ENCODE measurements around the gene LDLRAD3.
"Not testable (repeated sequence)": the region's sequence is repeated elsewhere in the genome, so short reads cannot be mapped to it uniquely, and the experiment has no call there.

LDLRAD3 gene

DNA sequence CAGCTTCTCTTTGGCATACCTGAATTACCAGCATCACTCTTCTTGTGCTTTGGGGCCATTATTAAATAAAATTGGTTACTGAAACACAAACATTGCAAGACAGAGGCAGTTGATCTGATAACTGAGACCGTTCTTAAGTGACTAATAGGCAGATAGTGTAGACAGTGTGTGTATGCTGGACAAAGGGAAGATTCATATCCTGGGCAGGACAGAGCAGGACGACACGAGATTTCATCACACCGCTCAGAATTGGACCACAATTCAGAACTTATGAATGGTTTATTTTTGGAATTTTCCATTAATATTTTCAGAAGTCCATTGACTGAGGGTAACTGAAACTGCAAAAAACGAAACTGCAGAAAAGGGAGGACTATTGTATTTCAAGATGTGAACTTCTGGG lies 68.6 kb downstream of the LDLRAD3 start:
- H3K9me3 ChIP-seq (ENCODE audit: low read length): no peaks in the 10 kb centered on the region
- no peak overlapping the region for H3K4me3 ChIP-seq (ENCODE audit: low read length)
- no peak overlapping the region for H2AFZ ChIP-seq (ENCODE audit: low read depth, low read length)
- H3K27me3 ChIP-seq (ENCODE audit: insufficient read depth, low read length): no peaks in the 10 kb centered on the region
- peaks cover 10% of the 10 kb centered on the region for H3K4me1 ChIP-seq (ENCODE audit: insufficient read depth, low read length)
- no peaks in the 10 kb centered on the region for H3K36me3 ChIP-seq (ENCODE audit: insufficient read depth, low read length)

DNA sequence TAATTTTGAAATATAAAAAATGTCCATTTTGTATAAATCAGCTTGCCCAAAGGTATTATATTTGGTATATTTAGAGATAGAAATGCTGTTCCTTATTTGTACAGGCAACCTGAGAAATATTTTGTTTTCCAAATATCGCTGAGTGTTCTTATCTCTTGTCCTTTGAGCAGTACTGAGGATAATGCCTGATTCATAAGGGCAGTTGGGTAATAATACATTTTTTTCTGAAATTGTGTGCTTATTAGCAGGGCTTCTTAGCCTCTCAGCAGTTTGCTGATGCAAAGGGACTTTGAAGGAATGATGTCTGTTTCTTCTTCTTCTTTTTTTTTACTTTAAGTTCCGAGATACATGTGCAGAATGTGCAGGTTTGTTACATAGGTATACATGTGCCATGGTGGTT lies 69.1 kb downstream of the LDLRAD3 start:
- Histone ChIP-seq H3K4me3 (ENCODE audit: low read length) (no peak overlapping the region), H3K4me1 (ENCODE audit: insufficient read depth, low read length) (peaks cover 10% of the 10 kb centered on the region), H3K36me3 (ENCODE audit: insufficient read depth, low read length) (no peaks in the 10 kb centered on the region), H2AFZ (ENCODE audit: low read depth, low read length) (no peak overlapping the region), H3K9me3 (ENCODE audit: low read length) (no peaks in the 10 kb centered on the region), H3K27me3 (ENCODE audit: insufficient read depth, low read length) (no peaks in the 10 kb centered on the region)

DNA sequence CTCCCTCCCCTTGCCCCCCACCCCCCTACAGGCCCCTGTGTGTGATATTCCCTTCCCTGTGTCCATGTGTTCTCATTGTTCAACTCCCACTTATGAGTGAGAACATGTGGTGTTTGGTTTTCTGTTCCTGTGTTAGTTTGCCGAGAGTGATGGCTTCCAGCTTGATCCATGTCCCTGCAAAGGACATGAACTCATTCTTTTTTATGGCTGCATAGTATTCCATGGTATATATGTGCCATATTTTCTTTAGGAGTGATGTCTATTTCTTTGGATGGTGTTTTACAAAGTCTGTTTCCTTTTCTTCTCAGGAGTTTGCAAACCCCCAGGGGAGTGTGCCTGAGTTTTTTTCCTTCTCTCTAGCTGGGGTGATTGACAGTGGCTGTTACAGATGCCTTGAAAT lies 69.6 kb downstream of the LDLRAD3 start:
- H3K27me3 ChIP-seq (ENCODE audit: insufficient read depth, low read length); H3K4me1 ChIP-seq (ENCODE audit: insufficient read depth, low read length); H3K9me3 ChIP-seq (ENCODE audit: low read length); H2AFZ ChIP-seq (ENCODE audit: low read depth, low read length); H3K36me3 ChIP-seq (ENCODE audit: insufficient read depth, low read length); H3K4me3 ChIP-seq (ENCODE audit: low read length): not testable (repeated sequence)

DNA sequence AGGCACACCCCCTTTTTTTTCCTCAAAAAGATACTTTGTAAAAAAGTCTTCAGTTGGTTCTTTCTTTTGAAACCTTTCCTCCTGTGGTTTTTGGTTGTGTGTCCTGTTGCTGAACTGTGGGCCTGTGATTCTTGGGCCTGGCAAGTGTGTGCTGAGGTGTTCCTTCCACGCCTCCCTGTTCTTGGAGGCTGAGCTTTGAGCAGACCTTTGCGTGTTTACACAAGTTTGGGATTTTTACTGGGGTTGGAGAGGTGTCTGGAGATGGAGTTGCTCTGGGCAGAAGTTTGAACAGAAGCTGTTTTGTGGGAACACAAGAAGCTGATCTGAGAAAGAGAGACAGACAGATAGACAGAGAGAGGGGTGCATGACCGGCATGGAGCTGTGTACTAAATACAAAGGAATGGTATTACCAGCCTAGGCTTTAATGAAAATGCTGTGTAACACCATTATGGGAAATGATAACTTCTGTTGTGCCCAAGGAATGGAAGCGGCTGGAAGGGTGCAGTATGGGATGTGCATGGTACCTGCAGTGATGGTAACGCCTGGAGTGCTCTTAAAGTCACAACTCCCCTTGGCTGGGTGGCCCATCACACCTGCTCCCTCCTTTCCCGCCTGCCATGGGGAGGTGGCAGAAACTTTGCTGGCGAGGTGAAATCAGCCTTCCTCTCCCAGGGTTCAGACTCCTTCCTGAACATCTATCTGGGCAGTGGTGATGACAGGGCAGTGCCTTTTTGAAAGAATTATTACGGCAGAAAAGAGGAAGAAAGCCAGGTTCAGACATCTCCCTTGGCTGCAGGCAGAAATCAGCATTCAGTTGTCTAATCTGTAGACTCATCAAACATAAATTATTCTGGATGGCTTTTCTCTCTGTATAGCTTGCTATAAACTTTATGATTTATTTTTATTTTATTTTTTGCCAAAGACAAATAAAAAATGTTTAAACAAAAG lies 70.4 kb downstream of the LDLRAD3 start:
- Histone ChIP-seq H3K4me1 (ENCODE audit: insufficient read depth, low read length) (peaks cover 5% of the 10 kb centered on the region), H3K36me3 (ENCODE audit: insufficient read depth, low read length) (no peaks in the 10 kb centered on the region), H3K4me3 (ENCODE audit: low read length) (no peak overlapping the region), H3K27me3 (ENCODE audit: insufficient read depth, low read length) (no peaks in the 10 kb centered on the region), H2AFZ (ENCODE audit: low read depth, low read length) (no peak overlapping the region), H3K9me3 (ENCODE audit: low read length) (no peaks in the 10 kb centered on the region)

DNA sequence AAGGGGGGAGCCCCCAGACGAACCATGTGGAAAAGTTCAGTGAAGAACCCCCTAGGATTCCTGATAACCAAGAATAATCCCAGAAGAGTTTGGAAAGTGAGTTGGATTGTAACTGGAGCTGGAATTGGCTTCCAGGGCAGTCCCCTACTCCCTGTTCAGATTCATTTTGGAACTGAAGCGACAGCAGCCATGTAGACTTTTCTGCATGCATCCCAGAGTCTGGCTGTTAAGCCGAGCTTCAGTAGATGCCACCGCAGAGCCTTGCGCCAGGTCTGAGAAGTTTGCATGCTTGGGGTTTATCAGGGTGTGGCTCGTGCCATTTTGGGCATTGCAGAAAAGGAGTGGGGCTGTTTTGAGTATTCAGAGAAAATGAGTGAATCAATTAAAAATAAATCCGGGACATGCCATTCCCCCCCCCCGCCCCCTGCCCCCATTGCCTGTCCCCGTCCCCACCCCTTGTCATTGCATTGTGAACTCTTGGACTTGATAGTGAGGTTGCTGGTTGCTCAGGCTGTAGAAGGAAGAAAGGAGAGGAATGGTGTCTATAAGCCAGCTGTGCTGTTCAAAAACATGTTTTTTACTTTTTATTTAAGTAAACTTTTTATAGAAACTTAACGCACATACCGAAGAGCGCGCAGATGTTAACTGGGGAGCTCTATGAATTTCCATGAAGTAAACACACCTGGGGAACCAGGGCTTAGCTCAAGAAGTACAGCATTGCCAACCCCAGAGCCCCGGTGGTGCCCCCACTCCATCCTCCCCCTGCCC lies 71.2 kb downstream of the LDLRAD3 start:
- Histone ChIP-seq H3K9me3 (ENCODE audit: low read length) (no peaks in the 10 kb centered on the region), H3K27me3 (ENCODE audit: insufficient read depth, low read length) (no peaks in the 10 kb centered on the region), H2AFZ (ENCODE audit: low read depth, low read length) (no peak overlapping the region), H3K36me3 (ENCODE audit: insufficient read depth, low read length) (no peaks in the 10 kb centered on the region), H3K4me1 (ENCODE audit: insufficient read depth, low read length) (peaks cover 5% of the 10 kb centered on the region), H3K4me3 (ENCODE audit: low read length) (no peak overlapping the region)

DNA sequence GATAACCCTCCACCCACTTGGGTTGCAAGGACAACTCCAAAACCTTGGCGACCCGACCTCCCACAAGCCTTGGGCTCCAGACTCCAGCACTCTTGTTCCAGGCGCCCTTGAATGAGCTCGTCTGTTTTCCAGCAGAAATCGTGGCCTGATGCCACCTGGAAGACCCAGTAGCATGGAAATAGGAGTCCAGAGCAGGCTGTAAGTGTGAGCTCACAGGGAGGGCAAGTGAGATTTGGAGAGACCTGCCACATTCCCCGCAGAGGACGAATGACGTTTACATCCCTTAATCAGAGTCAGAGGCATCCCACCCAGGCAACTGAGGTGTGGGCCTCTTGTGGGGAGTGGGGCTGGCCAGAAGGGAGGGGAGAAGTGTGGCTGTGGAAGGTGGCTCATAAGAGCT lies 71.9 kb downstream of the LDLRAD3 start:
- Histone ChIP-seq H3K27me3 (ENCODE audit: insufficient read depth, low read length) (no peaks in the 10 kb centered on the region), H2AFZ (ENCODE audit: low read depth, low read length) (no peak overlapping the region), H3K9me3 (ENCODE audit: low read length) (no peaks in the 10 kb centered on the region), H3K4me3 (ENCODE audit: low read length) (no peak overlapping the region), H3K36me3 (ENCODE audit: insufficient read depth, low read length) (no peaks in the 10 kb centered on the region), H3K4me1 (ENCODE audit: insufficient read depth, low read length) (peaks cover 5% of the 10 kb centered on the region)

DNA sequence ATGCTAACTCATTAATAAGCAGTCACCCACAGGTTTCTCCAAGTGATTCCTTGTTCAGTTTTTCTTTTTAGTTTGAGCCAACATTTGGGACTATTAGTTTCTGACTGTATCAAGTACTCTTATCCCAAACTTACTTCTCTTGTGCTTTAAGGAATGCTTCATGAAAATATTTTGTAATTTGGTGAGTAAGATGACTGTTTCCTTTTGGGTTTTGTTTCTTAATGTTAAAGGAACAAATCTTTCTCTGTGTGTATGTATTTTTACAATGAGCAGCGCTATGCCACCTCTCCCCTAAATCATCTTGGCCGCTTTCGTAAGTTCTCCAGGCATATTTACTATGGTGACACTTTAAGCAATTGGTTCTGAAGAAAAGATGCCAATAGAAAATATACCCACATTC lies 72.4 kb downstream of the LDLRAD3 start:
- no peaks in the 10 kb centered on the region for H3K36me3 ChIP-seq (ENCODE audit: insufficient read depth, low read length)
- H3K9me3 ChIP-seq (ENCODE audit: low read length): no peaks in the 10 kb centered on the region
- peaks cover 5% of the 10 kb centered on the region for H3K4me1 ChIP-seq (ENCODE audit: insufficient read depth, low read length)

DNA sequence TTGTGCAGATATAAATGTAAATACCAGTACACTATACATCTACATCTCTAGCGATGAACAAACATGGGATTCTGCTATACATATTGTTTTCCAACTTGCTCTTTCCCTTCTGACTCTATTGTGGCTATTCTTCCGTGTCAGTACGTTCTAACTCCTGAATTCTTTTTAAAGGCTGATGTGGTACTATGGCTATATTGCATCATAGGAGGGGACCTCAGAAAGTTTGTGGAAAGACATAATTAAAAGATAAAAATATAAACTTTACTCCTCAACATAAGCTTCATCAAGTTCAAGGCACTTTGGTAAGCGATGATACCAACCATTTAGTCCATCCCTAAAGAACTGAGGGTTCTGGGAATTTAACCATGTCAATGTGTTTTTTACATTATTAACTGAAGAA lies 72.8 kb downstream of the LDLRAD3 start:
- H3K27me3 ChIP-seq (ENCODE audit: insufficient read depth, low read length): no peaks in the 10 kb centered on the region
- H3K4me3 ChIP-seq (ENCODE audit: low read length): no peak overlapping the region
- H3K36me3 ChIP-seq (ENCODE audit: insufficient read depth, low read length): no peaks in the 10 kb centered on the region
- H3K4me1 ChIP-seq (ENCODE audit: insufficient read depth, low read length): peaks cover 5% of the 10 kb centered on the region
- H2AFZ ChIP-seq (ENCODE audit: low read depth, low read length): no peak overlapping the region
- no peaks in the 10 kb centered on the region for H3K9me3 ChIP-seq (ENCODE audit: low read length)

More for the DNA sequence above, 72.4 kb downstream of the LDLRAD3 start:
- no peaks in the 10 kb centered on the region for H3K27me3 ChIP-seq (ENCODE audit: insufficient read depth, low read length)
- H3K4me3 ChIP-seq (ENCODE audit: low read length): no peak overlapping the region
- no peak overlapping the region for H2AFZ ChIP-seq (ENCODE audit: low read depth, low read length)

DNA sequence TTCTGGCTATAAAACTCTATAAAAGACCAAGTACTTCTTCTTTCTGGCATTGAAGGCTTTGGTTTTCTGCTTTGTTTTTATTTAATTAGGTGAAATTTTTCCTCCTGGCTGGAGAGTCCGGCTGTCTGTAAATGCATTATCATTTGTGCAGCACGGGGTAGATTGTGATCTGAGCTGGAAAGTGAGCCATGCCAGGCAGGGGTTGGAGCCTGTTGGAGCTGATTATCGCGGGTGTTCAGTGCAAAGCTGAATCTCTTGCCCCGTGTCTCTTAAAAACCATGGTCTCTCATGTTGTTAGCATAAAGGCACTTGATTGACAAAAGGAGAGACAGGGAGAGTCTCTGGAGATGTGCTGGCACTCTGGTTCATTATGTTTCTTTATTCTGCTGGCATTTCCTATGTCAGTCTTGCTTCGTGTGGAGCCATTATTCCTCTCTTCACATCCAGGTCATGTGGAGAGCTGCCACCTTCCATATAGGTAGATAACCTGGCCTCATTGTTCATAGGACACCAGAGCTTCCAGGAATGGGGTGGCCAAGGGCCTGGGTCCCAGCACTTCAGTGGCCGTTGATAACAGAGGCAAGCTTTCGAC lies 75.2 kb downstream of the LDLRAD3 start:
- Histone ChIP-seq H3K4me3 (ENCODE audit: low read length) (no peak overlapping the region), H3K9me3 (ENCODE audit: low read length) (no peaks in the 10 kb centered on the region), H3K36me3 (ENCODE audit: insufficient read depth, low read length) (no peaks in the 10 kb centered on the region), H3K27me3 (ENCODE audit: insufficient read depth, low read length) (no peaks in the 10 kb centered on the region), H2AFZ (ENCODE audit: low read depth, low read length) (no peak overlapping the region), H3K4me1 (ENCODE audit: insufficient read depth, low read length) (peaks cover 20% of the 10 kb centered on the region)

DNA sequence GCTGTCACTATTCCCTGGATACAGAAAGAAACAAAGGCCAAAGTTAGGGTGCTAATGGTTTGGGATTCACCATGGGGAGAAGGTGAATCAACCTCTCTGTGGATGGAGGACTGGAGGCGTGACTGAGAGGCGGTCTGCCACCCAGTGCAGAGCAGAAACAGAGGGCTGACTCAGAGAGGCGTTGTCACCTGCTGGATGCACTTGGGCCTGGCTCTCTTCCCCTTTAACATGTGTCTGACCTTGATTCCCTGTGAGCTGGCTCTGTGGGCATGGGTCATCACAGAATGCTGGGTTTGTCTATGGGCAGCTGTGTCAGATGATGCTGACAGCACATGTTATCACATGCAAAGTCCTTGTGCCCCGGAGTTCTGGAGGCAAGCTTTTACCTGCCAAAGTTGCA lies 75.9 kb downstream of the LDLRAD3 start:
- peaks cover 26% of the 10 kb centered on the region for H3K4me1 ChIP-seq (ENCODE audit: insufficient read depth, low read length)
- H3K4me3 ChIP-seq (ENCODE audit: low read length): no peak overlapping the region
- H3K9me3 ChIP-seq (ENCODE audit: low read length): no peaks in the 10 kb centered on the region
- no peaks in the 10 kb centered on the region for H3K27me3 ChIP-seq (ENCODE audit: insufficient read depth, low read length)
- no peaks in the 10 kb centered on the region for H3K36me3 ChIP-seq (ENCODE audit: insufficient read depth, low read length)
- no peak overlapping the region for H2AFZ ChIP-seq (ENCODE audit: low read depth, low read length)

DNA sequence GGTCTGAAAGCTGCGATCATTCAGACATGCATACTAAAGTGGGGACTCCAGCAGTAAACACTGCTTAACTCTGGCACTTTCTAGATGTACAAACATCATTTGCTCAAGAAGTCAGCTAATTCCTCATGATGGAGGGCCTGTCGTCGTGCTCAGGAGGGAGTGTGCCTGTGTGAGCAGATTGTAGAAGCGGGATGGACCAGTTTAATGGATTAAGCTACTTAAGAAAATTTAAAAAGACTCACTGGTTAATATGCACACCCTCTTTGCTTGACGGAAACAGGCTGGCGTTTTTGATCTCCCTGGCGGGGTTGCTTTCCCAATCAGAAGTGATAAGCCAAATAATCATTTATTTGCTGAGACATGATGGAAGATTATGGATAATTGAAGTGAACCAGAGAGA lies 79.0 kb downstream of the LDLRAD3 start:
- Histone ChIP-seq H3K4me3 (ENCODE audit: low read length) (no peak overlapping the region), H3K36me3 (ENCODE audit: insufficient read depth, low read length) (no peaks in the 10 kb centered on the region), H3K27me3 (ENCODE audit: insufficient read depth, low read length) (no peaks in the 10 kb centered on the region)

DNA sequence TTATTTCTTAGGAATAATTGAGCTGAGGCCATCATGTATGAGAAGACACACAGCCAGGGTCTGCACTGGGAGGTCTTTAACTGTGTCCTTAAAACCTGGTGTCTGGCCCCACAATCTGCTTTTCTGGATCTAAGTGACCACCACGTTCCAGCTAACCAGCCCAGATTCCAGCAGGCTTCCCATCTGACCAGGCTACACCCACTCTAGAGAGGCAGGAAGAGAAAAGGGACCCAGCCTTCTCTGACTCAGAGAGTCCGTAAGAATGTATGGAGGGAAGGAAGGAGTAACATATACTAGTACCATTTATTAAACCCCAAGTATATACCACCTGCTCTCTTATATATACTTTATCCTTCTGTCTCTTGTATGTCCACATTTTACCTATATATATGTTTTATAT lies 80.1 kb downstream of the LDLRAD3 start:
- Histone ChIP-seq H3K4me3 (ENCODE audit: low read length) (no peak overlapping the region), H2AFZ (ENCODE audit: low read depth, low read length) (no peak overlapping the region), H3K36me3 (ENCODE audit: insufficient read depth, low read length) (peaks cover 4% of the 10 kb centered on the region), H3K4me1 (ENCODE audit: insufficient read depth, low read length) (peaks cover 31% of the 10 kb centered on the region), H3K27me3 (ENCODE audit: insufficient read depth, low read length) (no peaks in the 10 kb centered on the region), H3K9me3 (ENCODE audit: low read length) (peaks cover 8% of the 10 kb centered on the region)

More for the DNA sequence above, 79.0 kb downstream of the LDLRAD3 start:
- Histone ChIP-seq H3K4me1 (ENCODE audit: insufficient read depth, low read length) (peaks cover 31% of the 10 kb centered on the region), H3K9me3 (ENCODE audit: low read length) (peaks cover 4% of the 10 kb centered on the region), H2AFZ (ENCODE audit: low read depth, low read length) (no peak overlapping the region)

DNA sequence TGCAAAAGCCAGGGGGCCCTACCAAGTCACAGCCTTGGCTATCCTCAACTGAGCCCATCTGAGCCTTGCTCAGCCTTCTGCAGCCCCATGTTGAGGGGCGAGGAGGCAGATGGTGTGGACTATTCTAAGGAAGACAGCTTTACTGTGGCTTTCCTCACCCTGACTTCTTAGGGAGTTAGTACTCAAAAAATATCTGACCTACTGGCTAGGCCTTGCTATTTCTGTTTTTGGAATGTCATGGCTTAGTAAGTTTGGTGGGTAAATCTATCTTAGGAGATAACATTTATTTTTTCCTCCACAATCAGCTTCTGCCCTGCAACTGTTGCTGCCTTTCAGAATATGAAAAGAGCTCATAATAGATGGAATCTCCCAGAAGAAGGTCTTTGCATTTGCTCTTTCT lies 80.9 kb downstream of the LDLRAD3 start:
- H3K4me1 ChIP-seq (ENCODE audit: insufficient read depth, low read length): peaks cover 31% of the 10 kb centered on the region
- no peaks in the 10 kb centered on the region for H3K27me3 ChIP-seq (ENCODE audit: insufficient read depth, low read length)
- peaks cover 8% of the 10 kb centered on the region for H3K9me3 ChIP-seq (ENCODE audit: low read length)
- H2AFZ ChIP-seq (ENCODE audit: low read depth, low read length): no peak overlapping the region
- no peak overlapping the region for H3K4me3 ChIP-seq (ENCODE audit: low read length)
- H3K36me3 ChIP-seq (ENCODE audit: insufficient read depth, low read length): peaks cover 4% of the 10 kb centered on the region
